ENCODE measurements around the gene STARD5.

Gene STARD5

GRCh38 chr15:81285461-81285860 is 38.5 kb downstream of the STARD5 start:
- Histone ChIP-seq H3K4me1 (ENCODE audit: control insufficient read depth, low read length) (peaks cover 57% of the 10 kb centered on the region), H3K36me3 (ENCODE audit: control insufficient read depth, low read length) (no peaks in the 10 kb centered on the region), H4K20me1 (ENCODE audit: control insufficient read depth, insufficient read depth, low read depth, low read length) (no peaks in the 10 kb centered on the region), H3K9me3 (ENCODE audit: control insufficient read depth, insufficient read depth, low read length) (no peaks in the 10 kb centered on the region), H3K27me3 (ENCODE audit: control insufficient read depth, low read length) (no peaks in the 10 kb centered on the region), H3F3A (ENCODE audit: control insufficient read depth, insufficient read depth) (no peaks in the 10 kb centered on the region; the same call in 1 of the 2 replicates), H3K27ac (ENCODE audit: low read depth, low read length) (peak overlapping the region; percentile 51), H3K4me3 (ENCODE audit: low read length) (peak overlapping the region; percentile 50), H3K4me2 (ENCODE audit: low read length) (peak overlapping the region; percentile 68), H3K9me2 (replicated peaks; ENCODE audit: control insufficient read depth, low read length) (no peaks in the 10 kb centered on the region), H3K79me2 (ENCODE audit: control insufficient read depth, low read length) (no peaks in the 10 kb centered on the region)
- TF ChIP-seq EZH2phosphoT487 (IDR thresholded peaks at IDR 0.05; ENCODE audit: borderline replicate concordance, low read length) (no peak), CTCF (IDR thresholded peaks at IDR 0.05; ENCODE audit: low read depth, low read length, poor library complexity, severe bottlenecking) (no peak)

GRCh38 chr15:81284256-81285031 is 39.5 kb downstream of the STARD5 start:
- Histone ChIP-seq H3K79me2 (ENCODE audit: control insufficient read depth, low read length) (no peaks in the 10 kb centered on the region), H3K27ac (ENCODE audit: low read depth, low read length) (peak overlapping the region; percentile 51), H3K9me2 (replicated peaks; ENCODE audit: control insufficient read depth, low read length) (no peaks in the 10 kb centered on the region), H3K4me3 (ENCODE audit: low read length) (peak overlapping the region; percentile 50), H3K4me2 (ENCODE audit: low read length) (peak overlapping the region; percentile 68), H3K4me1 (ENCODE audit: control insufficient read depth, low read length) (peaks cover 53% of the 10 kb centered on the region), H3K27me3 (ENCODE audit: control insufficient read depth, low read length) (no peaks in the 10 kb centered on the region), H3K9me3 (ENCODE audit: control insufficient read depth, insufficient read depth, low read length) (no peaks in the 10 kb centered on the region), H4K20me1 (ENCODE audit: control insufficient read depth, insufficient read depth, low read depth, low read length) (no peaks in the 10 kb centered on the region), H3K36me3 (ENCODE audit: control insufficient read depth, low read length) (no peaks in the 10 kb centered on the region), H3F3A (ENCODE audit: control insufficient read depth, insufficient read depth) (no peaks in the 10 kb centered on the region)
- TF ChIP-seq CTCF (IDR thresholded peaks at IDR 0.05; ENCODE audit: low read depth, low read length, poor library complexity, severe bottlenecking), result no peak
- TF ChIP-seq EZH2phosphoT487 (IDR thresholded peaks at IDR 0.05; ENCODE audit: borderline replicate concordance, low read length), result no peak

GRCh38 chr15:81282911-81283310 is 41.0 kb downstream of the STARD5 start:
- Histone ChIP-seq H3K4me2 (ENCODE audit: low read length) (no peak overlapping the region), H3K27me3 (ENCODE audit: control insufficient read depth, low read length) (no peaks in the 10 kb centered on the region), H3K36me3 (ENCODE audit: control insufficient read depth, low read length) (no peaks in the 10 kb centered on the region), H3K27ac (ENCODE audit: low read depth, low read length) (no peak overlapping the region), H3K79me2 (ENCODE audit: control insufficient read depth, low read length) (no peaks in the 10 kb centered on the region), H3K9me3 (ENCODE audit: control insufficient read depth, insufficient read depth, low read length) (no peaks in the 10 kb centered on the region), H3K9me2 (replicated peaks; ENCODE audit: control insufficient read depth, low read length) (no peaks in the 10 kb centered on the region), H3F3A (ENCODE audit: control insufficient read depth, insufficient read depth) (no peaks in the 10 kb centered on the region), H4K20me1 (ENCODE audit: control insufficient read depth, insufficient read depth, low read depth, low read length) (no peaks in the 10 kb centered on the region), H3K4me3 (ENCODE audit: low read length) (no peak overlapping the region), H3K4me1 (ENCODE audit: control insufficient read depth, low read length) (peaks cover 40% of the 10 kb centered on the region)
- TF ChIP-seq EZH2phosphoT487 (IDR thresholded peaks at IDR 0.05; ENCODE audit: borderline replicate concordance, low read length) (no peak), CTCF (IDR thresholded peaks at IDR 0.05; ENCODE audit: low read depth, low read length, poor library complexity, severe bottlenecking) (no peak)

Measured in DOHH2 (cell line).